HCT116 (cell line): Measurements from ENCODE around the gene C1R. TPM values are rescaled to one million over a fixed set of nuclear protein-coding genes. Genes with fewer than 3 reads are reported as not detected.

Experiments used
- ATAC-seq: fragments of 200-7000 bp; cut with Tn5 transposase; 2 replicates; pipeline ENCODE4 v1.9.1; 2020; ENCODE audit warnings: mild to moderate bottlenecking, moderate library complexity
- BruUV-seq: library from RNA; stranded (reverse); fragments of 400-500 nt; replicated peaks from 2 replicates; lab custom pipeline; 2021; lab: Mats Ljungman, UMichigan
- CTCF ChIA-PET: fragments of 300-600 bp; sonication (Branson Sonifier 250); formaldehyde crosslinking; loops from one replicate; lab custom pipeline; 2021; ENCODE audit warnings: antibody characterized with exemption; lab: Charles Lee
- POLR2A ChIA-PET: fragments of 300-600, 350-600 bp; sonication (Branson Sonifier 250); formaldehyde crosslinking; loops from one replicate; lab custom pipeline; 2021; ENCODE audit warnings: antibody characterized with exemption; lab: Charles Lee
- RAD21 ChIA-PET, 2 experiments: fragments of 300-600 bp; sonication (Branson Sonifier 250); formaldehyde crosslinking; loops; one replicate each; lab custom pipeline; 2023; ENCODE audit warnings: low total read pairs in 2 of 2; ENCODE audit not compliant: uncharacterized antibody in 2 of 2, unreplicated experiment in 2 of 2, low non-redundant PET in 1 of 2; lab: Charles Lee
- DNase-seq: peaks from one replicate; pipeline ENCODE4 v3.0.0-alpha.2; 2010; ENCODE audit warnings: low read depth, low spot score
- H2AFZ ChIP-seq: fragments of 200-600 bp; shearing (Covaris generic), sonication (generic); 2 replicates; pipeline ENCODE4 v1.6.1; 2017; ENCODE audit warnings: low read depth, mixed run types, mixed read lengths, antibody characterized with exemption, low read length; ENCODE audit not compliant: poor library complexity, severe bottlenecking
- H3K27ac ChIP-seq: 2 replicates; pipeline ENCODE4 v1.5.1; 2012; ENCODE audit warnings: low read depth, low read length
- H3K27me3 ChIP-seq: fragments of 200-600 bp; sonication (generic); 2 replicates; pipeline ENCODE4 v1.6.1; 2016; ENCODE audit warnings: mixed run types, low read length, mixed read lengths; ENCODE audit not compliant: insufficient read depth
- H3K36me3 ChIP-seq, 2 experiments: fragments of 200-500 bp in 1 of 2; fragments of 200-600 bp in 1 of 2; sonication (Bioruptor generic) in 1 of 2; sonication (generic) in 1 of 2; 2 replicates each; pipeline versions ENCODE4 v1.5.1 to v1.6.1; 2014 to 2016; ENCODE audit warnings: low read length in 2 of 2, inconsistent platforms in 1 of 2, mixed read lengths in 1 of 2, mixed run types in 1 of 2; ENCODE audit not compliant: insufficient read depth in 2 of 2, control insufficient read depth in 1 of 2
- H3K4me1 ChIP-seq, 2 experiments: fragments of 200-600 bp in 1 of 2; sonication (generic) in 1 of 2; 2 replicates each; pipeline versions ENCODE4 v1.5.1 to v1.6.1; 2012 to 2017; ENCODE audit warnings: low read length in 2 of 2, inconsistent platforms in 1 of 2, mild to moderate bottlenecking in 1 of 2, mixed read lengths in 1 of 2, mixed run types in 1 of 2, moderate library complexity in 1 of 2; ENCODE audit not compliant: insufficient read depth in 2 of 2, control insufficient read depth in 1 of 2
- H3K4me2 ChIP-seq: fragments of 200-600 bp; sonication (generic); 2 replicates; pipeline ENCODE4 v1.6.1; 2017; ENCODE audit warnings: mixed run types, low read length, mixed read lengths
- H3K4me3 ChIP-seq, 2 experiments: fragments of 200-600 bp in 1 of 2; sonication (generic) in 1 of 2; replicated peaks in 1 of 2; 2 replicates each; pipeline ENCODE4 v1.5.1; 2011 to 2016; ENCODE audit warnings: low read length in 2 of 2, control low read depth in 1 of 2, low read depth in 1 of 2, mild to moderate bottlenecking in 1 of 2, mixed read lengths in 1 of 2, mixed run types in 1 of 2
- H3K79me2 ChIP-seq: fragments of 200-600 bp; sonication (generic); 2 replicates; pipeline ENCODE4 v1.6.1; 2017; ENCODE audit warnings: mild to moderate bottlenecking, mixed run types, low read length, moderate library complexity, mixed read lengths; ENCODE audit not compliant: insufficient read depth
- H3K9ac ChIP-seq: fragments of 200-600 bp; sonication (generic); 2 replicates; pipeline ENCODE4 v1.6.1; 2016; ENCODE audit warnings: low read length, mixed read lengths
- H3K9me2 ChIP-seq: fragments of 200-600 bp; sonication (generic), shearing (Covaris generic); 2 replicates; pipeline ENCODE4 v1.6.1; 2017; ENCODE audit warnings: mixed run types, mild to moderate bottlenecking, moderate library complexity; ENCODE audit not compliant: insufficient read depth
- H3K9me3 ChIP-seq, 2 experiments: fragments of 200-500 bp in 1 of 2; fragments of 200-600 bp in 1 of 2; sonication (Bioruptor generic) in 1 of 2; sonication (generic) in 1 of 2; 2 replicates each; pipeline ENCODE4 v1.6.1; 2014 to 2017; ENCODE audit warnings: low read length in 2 of 2, mixed read lengths in 2 of 2, inconsistent platforms in 1 of 2, low read depth in 1 of 2, mild to moderate bottlenecking in 1 of 2, mixed run types in 1 of 2, moderate library complexity in 1 of 2; ENCODE audit not compliant: control insufficient read depth in 1 of 2, insufficient read depth in 1 of 2
- H4K20me1 ChIP-seq: fragments of 200-600 bp; sonication (generic), shearing (Covaris generic); 2 replicates; pipeline ENCODE4 v1.6.1; 2017; ENCODE audit warnings: mixed run types, mild to moderate bottlenecking, moderate library complexity; ENCODE audit not compliant: insufficient read depth
- CEBPB ChIP-seq: IDR thresholded peaks from 2 replicates; pipeline ENCODE4 v1.6.1; 2012; ENCODE audit warnings: low read depth
- EGR1 ChIP-seq: IDR thresholded peaks from 2 replicates; pipeline ENCODE4 v1.6.1; 2012; ENCODE audit warnings: low read depth
- ELF1 ChIP-seq: IDR thresholded peaks from 2 replicates; pipeline ENCODE4 v1.6.1; 2012; ENCODE audit warnings: low read depth, borderline replicate concordance
- EZH2phosphoT487 ChIP-seq: fragments of 200-600 bp; IDR thresholded peaks from 2 replicates; pipeline ENCODE4 v1.6.1; 2018; ENCODE audit warnings: antibody characterized with exemption, borderline replicate concordance
- FOSL1 ChIP-seq: IDR thresholded peaks from 2 replicates; pipeline ENCODE4 v1.6.1; 2012; ENCODE audit warnings: low read depth
- JUND ChIP-seq: IDR thresholded peaks from 2 replicates; pipeline ENCODE4 v1.6.1; 2012
- POLR2A ChIP-seq: IDR thresholded peaks from 2 replicates; pipeline ENCODE4 v1.7.0; 2011; ENCODE audit warnings: borderline replicate concordance; ENCODE audit not compliant: insufficient read depth, insufficient read length; ENCODE audit errors: extremely low read depth
- POLR2AphosphoS5 ChIP-seq: IDR thresholded peaks from 2 replicates; pipeline ENCODE4 v1.6.1; 2011; ENCODE audit warnings: mild to moderate bottlenecking, low read depth, low read length, moderate library complexity
- SIN3A ChIP-seq: IDR thresholded peaks from 2 replicates; pipeline ENCODE4 v1.6.1; 2012; ENCODE audit warnings: low read depth
- SP1 ChIP-seq: IDR thresholded peaks from 2 replicates; pipeline ENCODE4 v1.6.1; 2012; ENCODE audit warnings: low read depth
- SRF ChIP-seq: IDR thresholded peaks from 2 replicates; pipeline ENCODE4 v1.6.1; 2012; ENCODE audit warnings: low read depth
- YY1 ChIP-seq: IDR thresholded peaks from 2 replicates; pipeline ENCODE4 v1.6.1; 2011; ENCODE audit warnings: low read length, low read depth, moderate library complexity, mild to moderate bottlenecking; ENCODE audit not compliant: insufficient replicate concordance; ENCODE audit errors: extremely low read depth
- ZFX ChIP-seq: fragments of 450-650 bp; IDR thresholded peaks from 2 replicates; pipeline ENCODE4 v1.6.1; 2017
- ZNF274 ChIP-seq: fragments of 200-500 bp; sonication (Bioruptor generic); IDR thresholded peaks from 2 replicates; pipeline ENCODE4 v1.6.1; 2014; ENCODE audit warnings: mild to moderate bottlenecking, low read depth, low read length, inconsistent platforms
- intact Hi-C: fragments of 100-400 bp; cut with micrococcal nuclease; formaldehyde crosslinking; loops from 2 replicates; pipeline ENCODE4 v1.10.0; 2022
- total RNA-seq: library from RNA; stranded (reverse); gene quantifications from one replicate; pipeline ENCODE4 v1.2.1, GENCODE V29; 2021; ENCODE audit not compliant: unreplicated experiment
- TF ChIP-seq, protein P1 (sequence below), 3 experiments: fragments of 200-600 bp in 1 of 3; sonication (generic) in 1 of 3; IDR thresholded peaks in 2 of 3; conservative IDR thresholded peaks in 1 of 3; 2 replicates each; pipeline ENCODE4 v1.5.1; 2012 to 2017; ENCODE audit warnings: low read depth in 2 of 3, low read length in 2 of 3, antibody characterized with exemption in 1 of 3, borderline replicate concordance in 1 of 3, control low read depth in 1 of 3, mild to moderate bottlenecking in 1 of 3, mixed read lengths in 1 of 3, mixed run types in 1 of 3, moderate library complexity in 1 of 3; ENCODE audit not compliant: insufficient read depth in 1 of 3
- TF ChIP-seq, protein P2 (sequence below): IDR thresholded peaks from 2 replicates; pipeline ENCODE4 v1.6.1; 2011; ENCODE audit warnings: mild to moderate bottlenecking, low read length, moderate library complexity; ENCODE audit not compliant: insufficient replicate concordance; ENCODE audit errors: extremely low read depth
- TF ChIP-seq, protein P3 (sequence below): IDR thresholded peaks from 2 replicates; pipeline ENCODE4 v1.6.1; 2012
- TF ChIP-seq, protein P4 (sequence below): IDR thresholded peaks from 2 replicates; pipeline ENCODE4 v1.6.1; 2012; ENCODE audit warnings: low read depth

The C1R gene
- total RNA-seq, 1 experiment from 2014 or later, result 4.3 TPM

DNA sequence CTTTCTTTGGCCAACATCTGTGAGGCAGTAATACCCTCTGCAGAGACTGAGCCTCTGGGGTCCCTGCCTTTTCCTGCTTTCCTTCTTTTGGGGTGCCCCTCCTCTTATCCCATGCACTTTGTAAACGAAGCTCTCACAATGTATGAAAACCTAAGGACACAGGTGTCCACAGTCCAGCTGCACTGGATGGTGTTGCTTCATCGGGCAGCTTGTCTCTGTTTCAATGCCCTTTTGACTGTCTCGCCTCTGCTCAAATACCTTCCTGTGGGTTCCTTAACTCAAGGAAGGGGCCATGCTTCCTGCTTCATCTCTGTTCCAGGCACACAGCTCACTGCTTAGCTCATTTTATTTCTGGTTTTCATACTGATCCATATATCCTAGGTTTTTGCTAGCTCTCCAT lies 10.3 kb upstream of the C1R start:
- H3K27ac ChIP-seq, result no peak overlapping the region
- H3K79me2 ChIP-seq, result peaks cover 14% of the 10 kb centered on the region
- no peak overlapping the region for H3K4me2 ChIP-seq
- no peak overlapping the region for H3K4me3 ChIP-seq
- no TSS peak for BruUV-seq
- H2AFZ ChIP-seq, result no peak overlapping the region
- ChIA-PET RAD21 (no interaction called here), CTCF (no interaction called here), POLR2A (no interaction called here)
- H3K4me1 ChIP-seq, result peaks cover 0 to 1% of the 10 kb centered on the region in 2 experiments; a peak in 2 of 4 replicates
- DNase-seq (no peak), ATAC-seq (no peak)
- TF ChIP-seq FOSL1, result no peak
- no peak for TF ChIP-seq CEBPB
- TF ChIP-seq SP1, result no peak
- no peak for TF ChIP-seq ZFX
- TF ChIP-seq YY1, result no peak
- no peak for TF ChIP-seq JUND
- no peak for TF ChIP-seq ZNF274
- no peak for TF ChIP-seq ELF1
- no peak for TF ChIP-seq SRF
- no peak for TF ChIP-seq POLR2A
- TF ChIP-seq POLR2AphosphoS5, result no peak
- TF ChIP-seq, protein P1, sequence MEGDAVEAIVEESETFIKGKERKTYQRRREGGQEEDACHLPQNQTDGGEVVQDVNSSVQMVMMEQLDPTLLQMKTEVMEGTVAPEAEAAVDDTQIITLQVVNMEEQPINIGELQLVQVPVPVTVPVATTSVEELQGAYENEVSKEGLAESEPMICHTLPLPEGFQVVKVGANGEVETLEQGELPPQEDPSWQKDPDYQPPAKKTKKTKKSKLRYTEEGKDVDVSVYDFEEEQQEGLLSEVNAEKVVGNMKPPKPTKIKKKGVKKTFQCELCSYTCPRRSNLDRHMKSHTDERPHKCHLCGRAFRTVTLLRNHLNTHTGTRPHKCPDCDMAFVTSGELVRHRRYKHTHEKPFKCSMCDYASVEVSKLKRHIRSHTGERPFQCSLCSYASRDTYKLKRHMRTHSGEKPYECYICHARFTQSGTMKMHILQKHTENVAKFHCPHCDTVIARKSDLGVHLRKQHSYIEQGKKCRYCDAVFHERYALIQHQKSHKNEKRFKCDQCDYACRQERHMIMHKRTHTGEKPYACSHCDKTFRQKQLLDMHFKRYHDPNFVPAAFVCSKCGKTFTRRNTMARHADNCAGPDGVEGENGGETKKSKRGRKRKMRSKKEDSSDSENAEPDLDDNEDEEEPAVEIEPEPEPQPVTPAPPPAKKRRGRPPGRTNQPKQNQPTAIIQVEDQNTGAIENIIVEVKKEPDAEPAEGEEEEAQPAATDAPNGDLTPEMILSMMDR (IDR thresholded peaks at IDR 0.05 in 2 of 3, conservative IDR thresholded peaks at IDR 0.05 in 1 of 3; ENCODE audit: borderline replicate concordance in 1 of 3, insufficient read depth in 1 of 3, low read depth in 2 of 3, low read length in 2 of 3), result no peak
- TF ChIP-seq, protein P2, sequence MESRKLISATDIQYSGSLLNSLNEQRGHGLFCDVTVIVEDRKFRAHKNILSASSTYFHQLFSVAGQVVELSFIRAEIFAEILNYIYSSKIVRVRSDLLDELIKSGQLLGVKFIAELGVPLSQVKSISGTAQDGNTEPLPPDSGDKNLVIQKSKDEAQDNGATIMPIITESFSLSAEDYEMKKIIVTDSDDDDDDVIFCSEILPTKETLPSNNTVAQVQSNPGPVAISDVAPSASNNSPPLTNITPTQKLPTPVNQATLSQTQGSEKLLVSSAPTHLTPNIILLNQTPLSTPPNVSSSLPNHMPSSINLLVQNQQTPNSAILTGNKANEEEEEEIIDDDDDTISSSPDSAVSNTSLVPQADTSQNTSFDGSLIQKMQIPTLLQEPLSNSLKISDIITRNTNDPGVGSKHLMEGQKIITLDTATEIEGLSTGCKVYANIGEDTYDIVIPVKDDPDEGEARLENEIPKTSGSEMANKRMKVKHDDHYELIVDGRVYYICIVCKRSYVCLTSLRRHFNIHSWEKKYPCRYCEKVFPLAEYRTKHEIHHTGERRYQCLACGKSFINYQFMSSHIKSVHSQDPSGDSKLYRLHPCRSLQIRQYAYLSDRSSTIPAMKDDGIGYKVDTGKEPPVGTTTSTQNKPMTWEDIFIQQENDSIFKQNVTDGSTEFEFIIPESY, result no peak
- TF ChIP-seq EGR1, result no peak
- no peak for TF ChIP-seq SIN3A
- TF ChIP-seq, protein P3, sequence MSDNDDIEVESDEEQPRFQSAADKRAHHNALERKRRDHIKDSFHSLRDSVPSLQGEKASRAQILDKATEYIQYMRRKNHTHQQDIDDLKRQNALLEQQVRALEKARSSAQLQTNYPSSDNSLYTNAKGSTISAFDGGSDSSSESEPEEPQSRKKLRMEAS, result no peak
- TF ChIP-seq EZH2phosphoT487, result no peak
- TF ChIP-seq, protein P4, sequence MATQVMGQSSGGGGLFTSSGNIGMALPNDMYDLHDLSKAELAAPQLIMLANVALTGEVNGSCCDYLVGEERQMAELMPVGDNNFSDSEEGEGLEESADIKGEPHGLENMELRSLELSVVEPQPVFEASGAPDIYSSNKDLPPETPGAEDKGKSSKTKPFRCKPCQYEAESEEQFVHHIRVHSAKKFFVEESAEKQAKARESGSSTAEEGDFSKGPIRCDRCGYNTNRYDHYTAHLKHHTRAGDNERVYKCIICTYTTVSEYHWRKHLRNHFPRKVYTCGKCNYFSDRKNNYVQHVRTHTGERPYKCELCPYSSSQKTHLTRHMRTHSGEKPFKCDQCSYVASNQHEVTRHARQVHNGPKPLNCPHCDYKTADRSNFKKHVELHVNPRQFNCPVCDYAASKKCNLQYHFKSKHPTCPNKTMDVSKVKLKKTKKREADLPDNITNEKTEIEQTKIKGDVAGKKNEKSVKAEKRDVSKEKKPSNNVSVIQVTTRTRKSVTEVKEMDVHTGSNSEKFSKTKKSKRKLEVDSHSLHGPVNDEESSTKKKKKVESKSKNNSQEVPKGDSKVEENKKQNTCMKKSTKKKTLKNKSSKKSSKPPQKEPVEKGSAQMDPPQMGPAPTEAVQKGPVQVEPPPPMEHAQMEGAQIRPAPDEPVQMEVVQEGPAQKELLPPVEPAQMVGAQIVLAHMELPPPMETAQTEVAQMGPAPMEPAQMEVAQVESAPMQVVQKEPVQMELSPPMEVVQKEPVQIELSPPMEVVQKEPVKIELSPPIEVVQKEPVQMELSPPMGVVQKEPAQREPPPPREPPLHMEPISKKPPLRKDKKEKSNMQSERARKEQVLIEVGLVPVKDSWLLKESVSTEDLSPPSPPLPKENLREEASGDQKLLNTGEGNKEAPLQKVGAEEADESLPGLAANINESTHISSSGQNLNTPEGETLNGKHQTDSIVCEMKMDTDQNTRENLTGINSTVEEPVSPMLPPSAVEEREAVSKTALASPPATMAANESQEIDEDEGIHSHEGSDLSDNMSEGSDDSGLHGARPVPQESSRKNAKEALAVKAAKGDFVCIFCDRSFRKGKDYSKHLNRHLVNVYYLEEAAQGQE, result no peak
- H4K20me1 ChIP-seq, result no peaks in the 10 kb centered on the region
- H3K36me3 ChIP-seq, result peaks cover 6 to 9% of the 10 kb centered on the region in 2 experiments; a peak in 2 of 4 replicates
- no peaks in the 10 kb centered on the region for H3K9me2 ChIP-seq
- H3K27me3 ChIP-seq, result no peaks in the 10 kb centered on the region
- intact Hi-C loops, result no loop called here
- H3K9me3 ChIP-seq, result peaks cover 9 to 11% of the 10 kb centered on the region in 2 experiments; a peak in 1 of 4 replicates
- no peak overlapping the region for H3K9ac ChIP-seq
